H9 (cell line): ENCODE data around the gene JADE2. TPM values are rescaled to one million over a fixed set of nuclear protein-coding genes. Genes with fewer than 3 reads are reported as not detected.

Source experiments
- DNase-seq: peaks from one replicate; pipeline ENCODE4 v3.0.0-alpha.2; 2017
- H2AFZ ChIP-seq: one replicate; pipeline ENCODE4 v1.6.1; 2013; ENCODE audit warnings: mild to moderate bottlenecking, low read length, control low read depth, moderate library complexity
- H2AK5ac ChIP-seq: 2 replicates; pipeline ENCODE4 v1.6.1; 2013; ENCODE audit warnings: low read length, control low read depth, mixed read lengths; ENCODE audit not compliant: insufficient read length
- H2BK120ac ChIP-seq: one replicate; pipeline ENCODE4 v1.6.1; 2013; ENCODE audit warnings: low read depth, mild to moderate bottlenecking, low read length, control low read depth, inconsistent platforms; ENCODE audit not compliant: poor library complexity, severe bottlenecking
- H2BK12ac ChIP-seq: 2 replicates; pipeline ENCODE4 v1.6.1; 2013; ENCODE audit warnings: low read length, control low read depth, mixed read lengths, low read depth; ENCODE audit not compliant: insufficient read length
- H2BK15ac ChIP-seq: 2 replicates; pipeline ENCODE4 v1.6.1; 2013; ENCODE audit warnings: low read depth, low read length, control low read depth
- H2BK20ac ChIP-seq: one replicate; pipeline ENCODE4 v1.6.1; 2013; ENCODE audit warnings: low read depth, mild to moderate bottlenecking, low read length, control low read depth, inconsistent platforms; ENCODE audit not compliant: poor library complexity, severe bottlenecking
- H2BK5ac ChIP-seq: 2 replicates; pipeline ENCODE4 v1.6.1; 2013; ENCODE audit warnings: low read length, control low read depth, mixed read lengths; ENCODE audit not compliant: insufficient read length
- H3K14ac ChIP-seq: 2 replicates; pipeline ENCODE4 v1.6.1; 2013; ENCODE audit warnings: low read length, control low read depth; ENCODE audit not compliant: insufficient read depth
- H3K18ac ChIP-seq: 2 replicates; pipeline ENCODE4 v1.6.1; 2013; ENCODE audit warnings: low read depth, mild to moderate bottlenecking, mixed read lengths, low read length, control low read depth; ENCODE audit not compliant: insufficient read length
- H3K23ac ChIP-seq: 2 replicates; pipeline ENCODE4 v1.6.1; 2013; ENCODE audit warnings: low read length, control low read depth, mixed read lengths, low read depth; ENCODE audit not compliant: insufficient read length
- H3K23me2 ChIP-seq: 2 replicates; pipeline ENCODE4 v1.6.1; 2013; ENCODE audit warnings: low read depth, mild to moderate bottlenecking, mixed read lengths, low read length, control low read depth; ENCODE audit not compliant: insufficient read length, poor library complexity, severe bottlenecking
- H3K27ac ChIP-seq: 2 replicates; pipeline ENCODE4 v1.5.1; 2013; ENCODE audit warnings: low read length, control low read depth, mixed read lengths, low read depth; ENCODE audit not compliant: insufficient read length
- H3K27me3 ChIP-seq: 2 replicates; pipeline ENCODE4 v1.6.1; 2013; ENCODE audit warnings: low read length, control low read depth, inconsistent platforms; ENCODE audit not compliant: insufficient read depth
- H3K4ac ChIP-seq: 2 replicates; pipeline ENCODE4 v1.6.1; 2013; ENCODE audit warnings: low read depth, mild to moderate bottlenecking, control low read depth, inconsistent platforms, low read length, moderate library complexity
- H3K4me1 ChIP-seq: 2 replicates; pipeline ENCODE4 v1.6.1; 2013; ENCODE audit warnings: low read length, control low read depth, inconsistent platforms; ENCODE audit not compliant: insufficient read depth
- H3K4me2 ChIP-seq: 2 replicates; pipeline ENCODE4 v1.6.1; 2013; ENCODE audit warnings: low read length, control low read depth, mixed read lengths; ENCODE audit not compliant: insufficient read length, insufficient read depth
- H3K56ac ChIP-seq: 2 replicates; pipeline ENCODE4 v1.6.1; 2013; ENCODE audit warnings: low read depth, mild to moderate bottlenecking, mixed read lengths, low read length, control low read depth; ENCODE audit not compliant: insufficient read length
- H3K79me1 ChIP-seq: 2 replicates; pipeline ENCODE4 v1.6.1; 2013; ENCODE audit warnings: low read depth, mild to moderate bottlenecking, moderate library complexity, low read length, control low read depth, inconsistent platforms; ENCODE audit not compliant: insufficient read depth, poor library complexity, severe bottlenecking
- H3K79me2 ChIP-seq: 2 replicates; pipeline ENCODE4 v1.6.1; 2013; ENCODE audit warnings: low read length, control low read depth, inconsistent platforms; ENCODE audit not compliant: insufficient read depth
- H3K9ac ChIP-seq: 2 replicates; pipeline ENCODE4 v1.6.1; 2013; ENCODE audit warnings: low read length, control low read depth, mixed read lengths; ENCODE audit not compliant: insufficient read length; ENCODE audit errors: extremely low read depth
- H3K9me3 ChIP-seq: one replicate; pipeline ENCODE4 v1.6.1; 2013; ENCODE audit warnings: low read depth, low read length, inconsistent platforms; ENCODE audit not compliant: control insufficient read depth
- H3T11ph ChIP-seq: one replicate; pipeline ENCODE4 v1.6.1; 2013; ENCODE audit warnings: mild to moderate bottlenecking, low read length, control low read depth, inconsistent platforms
- H4K20me1 ChIP-seq: one replicate; pipeline ENCODE4 v1.6.1; 2013; ENCODE audit not compliant: control insufficient read depth, insufficient read length, insufficient read depth
- H4K5ac ChIP-seq: 2 replicates; pipeline ENCODE4 v1.6.1; 2013; ENCODE audit warnings: low read depth, mild to moderate bottlenecking, mixed read lengths, low read length, control low read depth; ENCODE audit not compliant: insufficient read length
- H4K8ac ChIP-seq: replicated peaks from 2 replicates; pipeline ENCODE4 v1.6.1; 2013; ENCODE audit warnings: low read length, control low read depth, mixed read lengths, low read depth; ENCODE audit not compliant: insufficient read length
- H4K91ac ChIP-seq: 2 replicates; pipeline ENCODE4 v1.6.1; 2013; ENCODE audit warnings: low read depth, mild to moderate bottlenecking, moderate library complexity, mixed read lengths, low read length, control low read depth; ENCODE audit not compliant: insufficient read length
- H3K27ac Mint-ChIP-seq, 3 experiments: 2 replicates in 2 of 3; 3 replicates in 1 of 3; pipeline ENCODE4 v1.8.0; 2020 to 2021; ENCODE audit warnings: mixed read lengths in 3 of 3, mild to moderate bottlenecking in 1 of 3, moderate library complexity in 1 of 3
- H3K27me3 Mint-ChIP-seq: 2 replicates; pipeline ENCODE4 v1.8.0; 2021; ENCODE audit warnings: low read depth, mild to moderate bottlenecking, moderate library complexity, mixed read lengths
- H3K36me3 Mint-ChIP-seq, 3 experiments: 2 replicates in 2 of 3; 3 replicates in 1 of 3; pipeline ENCODE4 v1.8.0; 2020 to 2021; ENCODE audit warnings: low read depth in 3 of 3, mixed read lengths in 3 of 3; ENCODE audit not compliant: insufficient read depth in 1 of 3
- H3K4me1 Mint-ChIP-seq, 2 experiments: 2 replicates each; pipeline ENCODE4 v1.8.0; 2020; ENCODE audit warnings: mixed read lengths in 2 of 2
- H3K4me3 Mint-ChIP-seq, 2 experiments: 2 replicates in 1 of 2; 3 replicates in 1 of 2; pipeline ENCODE4 v1.8.0; 2020 to 2021; ENCODE audit warnings: mild to moderate bottlenecking in 2 of 2, mixed read lengths in 2 of 2, moderate library complexity in 1 of 2
- H3K9me3 Mint-ChIP-seq, 2 experiments: 2 replicates in 1 of 2; 3 replicates in 1 of 2; pipeline ENCODE4 v1.8.0; 2020; ENCODE audit warnings: mild to moderate bottlenecking in 2 of 2, mixed read lengths in 2 of 2, moderate library complexity in 1 of 2
- CTCF ChIP-seq: fragments of 200-600 bp; sonication (generic); conservative IDR thresholded peaks from 3 replicates; pipeline ENCODE4 v1.8.0; 2021; ENCODE audit warnings: antibody characterized with exemption, mild to moderate bottlenecking
- WGBS: extraction: QIAGEN DNeasy Blood & Tissue Kit; methylation state at CpG from one replicate; pipeline ENCODE4 v1.1.7; 2013; ENCODE audit warnings: missing lambda C conversion rate, low lambda C conversion rate, mixed read lengths; ENCODE audit not compliant: insufficient read length; ENCODE audit errors: extremely low coverage; 5-methylcytosine and 5-hydroxymethylcytosine counted together
- total RNA-seq: library from RNA; stranded (reverse); gene quantifications from 2 replicates; pipeline ENCODE4 v1.2.1, GENCODE V29; 2021

The JADE2 gene
- total RNA-seq, 1 experiment from 2014 or later = 99.7 TPM

- Mint-ChIP-seq H3K27me3 (peaks cover 2% of the 10 kb centered on the region; the same call in 1 of the 2 replicates), H3K36me3 (no peaks in the 10 kb centered on the region), H3K27ac (no peak overlapping the region), H3K4me3 (no peak overlapping the region), H3K9me3 (no peaks in the 10 kb centered on the region), H3K4me1 (peaks cover 38 to 48% of the 10 kb centered on the region in 2 experiments)
- Histone ChIP-seq H3K4me1 (peaks cover 18% of the 10 kb centered on the region; the same call in 1 of the 2 replicates), H2BK12ac (no peak overlapping the region), H2BK20ac (no peak overlapping the region), H3K18ac (no peak overlapping the region), H3K9me3 (no peaks in the 10 kb centered on the region), H2AFZ (no peak overlapping the region), H3T11ph (no peak overlapping the region), H4K91ac (no peak overlapping the region), H3K23ac (no peak overlapping the region), H3K4me2 (no peak overlapping the region), H2BK5ac (no peak overlapping the region), H3K56ac (no peak overlapping the region), H3K27me3 (no peaks in the 10 kb centered on the region), H3K14ac (no peak overlapping the region), H3K4ac (no peak overlapping the region), H4K20me1 (no peaks in the 10 kb centered on the region), H4K5ac (no peak overlapping the region), H3K27ac (no peak overlapping the region), H2AK5ac (no peak overlapping the region), H2BK15ac (no peak overlapping the region), H3K9ac (no peak overlapping the region), H3K79me2 (no peaks in the 10 kb centered on the region), H3K79me1 (no peaks in the 10 kb centered on the region), H2BK120ac (no peak overlapping the region), H4K8ac (no peak overlapping the region), H3K23me2 (no peaks in the 10 kb centered on the region)
- no peak for DNase-seq
- no peak for TF ChIP-seq CTCF
- WGBS = no CpG with 5 or more reads among the region's 7 CpGs
These were observed 68.9 kb downstream of the JADE2 start for GRCh38 chr5:134594336-134594735.
